ENCODE results near the gene STK35.

The STK35 gene

GRCh38 chr20:2104236-2104635 is 2.6 kb downstream of the STK35 start:
- no peak for DNase-seq (ENCODE audit: low read depth)

- no peak for DNase-seq (ENCODE audit: low read depth)
Measured at GRCh38 chr20:2108498-2108897, 6.9 kb downstream of the STK35 start.

- DNase-seq (ENCODE audit: low read depth) = peak; percentile 50
Measured at GRCh38 chr20:2108987-2109386, 7.4 kb downstream of the STK35 start.

GRCh38 chr20:2109425-2110210 is 8.0 kb downstream of the STK35 start:
- DNase-seq (ENCODE audit: low read depth) = no peak

GRCh38 chr20:2112910-2113309 is 11.3 kb downstream of the STK35 start:
- no peak for DNase-seq (ENCODE audit: low read depth)

GRCh38 chr20:2114127-2114959 is 12.7 kb downstream of the STK35 start:
- no peak for DNase-seq (ENCODE audit: low read depth)

- no peak for DNase-seq (ENCODE audit: low read depth)
Measured at GRCh38 chr20:2114990-2115681, 13.5 kb downstream of the STK35 start.

- DNase-seq (ENCODE audit: low read depth) = no peak
Measured at GRCh38 chr20:2116170-2116940, 14.7 kb downstream of the STK35 start.

GRCh38 chr20:2118783-2119182 is 17.2 kb downstream of the STK35 start:
- DNase-seq (ENCODE audit: low read depth) = no peak

- no peak for DNase-seq (ENCODE audit: low read depth)
Measured at GRCh38 chr20:2122936-2123335, 21.3 kb downstream of the STK35 start.

- DNase-seq (ENCODE audit: low read depth) = no peak
Measured at GRCh38 chr20:2123720-2124119, 22.1 kb downstream of the STK35 start.

GRCh38 chr20:2124564-2125213 is 23.1 kb downstream of the STK35 start:
- no peak for DNase-seq (ENCODE audit: low read depth)

- DNase-seq (ENCODE audit: low read depth) = no peak
Measured at GRCh38 chr20:2125474-2126112, 24.0 kb downstream of the STK35 start.

- DNase-seq (ENCODE audit: low read depth) = no peak
Measured at GRCh38 chr20:2127238-2127637, 25.6 kb downstream of the STK35 start.

GRCh38 chr20:2128542-2128941 is 26.9 kb downstream of the STK35 start:
- DNase-seq (ENCODE audit: low read depth) = no peak

- DNase-seq (ENCODE audit: low read depth) = no peak
Measured at GRCh38 chr20:2130062-2130591, 28.5 kb downstream of the STK35 start.

GRCh38 chr20:2130683-2131082 is 29.1 kb downstream of the STK35 start:
- no peak for DNase-seq (ENCODE audit: low read depth)

- DNase-seq (ENCODE audit: low read depth) = no peak
Measured at GRCh38 chr20:2131366-2131765, 29.7 kb downstream of the STK35 start.

- no peak for DNase-seq (ENCODE audit: low read depth)
Measured at GRCh38 chr20:2132461-2132901, 30.9 kb downstream of the STK35 start.

All from GM04504 (cell line).